Esophagus squamous epithelium (tissue), 4 donors: Measurements from ENCODE around the gene NUDT1.

Experiments
- POLR2A ChIP-seq, 4 donors: fragments of 450-650 bp; IDR thresholded peaks; one replicate each; pipeline ENCODE4 v1.6.1; 2017; ENCODE audit warnings: antibody characterized with exemption in 4 of 4, mild to moderate bottlenecking in 4 of 4, moderate library complexity in 3 of 4
- TF ChIP-seq, protein P1 (sequence below), 6 experiments: fragments of 450-650 bp in 4 of 6; fragments of 200-600 bp in 2 of 6; sonication (generic) in 2 of 6; IDR thresholded peaks; one replicate each; pipeline ENCODE4 v1.5.1; 2016 to 2019; ENCODE audit warnings: antibody characterized with exemption in 6 of 6, mild to moderate bottlenecking in 4 of 6, moderate library complexity in 4 of 6

DNA sequence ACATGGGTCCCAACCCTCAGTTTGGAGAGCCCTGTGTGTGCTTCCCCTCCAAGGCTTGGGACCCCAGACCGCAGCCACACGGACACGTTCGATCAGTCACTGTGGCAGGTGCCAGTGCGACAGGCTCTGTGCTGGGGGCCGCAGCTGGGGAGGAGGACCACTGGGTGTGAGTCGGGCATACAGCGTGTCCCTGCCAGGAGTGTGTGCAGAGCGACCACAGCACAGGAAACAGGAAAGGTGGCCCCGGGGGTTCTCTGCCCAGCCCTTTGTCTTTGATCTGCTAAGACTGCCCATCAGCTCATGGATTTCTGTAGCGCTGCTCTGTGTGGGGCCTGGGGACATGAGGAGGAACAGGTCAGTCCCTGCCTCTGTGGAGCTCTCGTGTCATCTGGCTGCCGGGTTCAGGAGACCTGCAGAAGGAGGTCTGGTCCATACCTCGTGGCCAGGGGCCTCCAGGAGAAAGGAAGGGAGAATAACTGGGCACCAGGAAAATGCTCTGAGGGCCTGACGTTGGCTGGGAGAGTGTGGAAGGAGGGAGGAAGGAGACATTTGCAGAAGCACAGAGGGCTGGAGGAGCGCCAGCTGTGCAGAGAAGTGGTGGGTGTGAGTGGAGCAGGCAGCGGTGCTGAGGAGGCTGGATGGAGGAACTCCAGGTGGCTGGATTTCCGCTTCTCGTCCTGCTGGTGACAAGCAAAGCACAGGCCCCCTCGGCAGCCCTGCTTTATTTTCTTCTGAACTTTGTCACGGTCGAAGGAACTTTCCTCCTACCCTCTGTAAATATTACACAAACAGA lies 4.1 kb downstream of the NUDT1 start:
- TF ChIP-seq, protein P1, sequence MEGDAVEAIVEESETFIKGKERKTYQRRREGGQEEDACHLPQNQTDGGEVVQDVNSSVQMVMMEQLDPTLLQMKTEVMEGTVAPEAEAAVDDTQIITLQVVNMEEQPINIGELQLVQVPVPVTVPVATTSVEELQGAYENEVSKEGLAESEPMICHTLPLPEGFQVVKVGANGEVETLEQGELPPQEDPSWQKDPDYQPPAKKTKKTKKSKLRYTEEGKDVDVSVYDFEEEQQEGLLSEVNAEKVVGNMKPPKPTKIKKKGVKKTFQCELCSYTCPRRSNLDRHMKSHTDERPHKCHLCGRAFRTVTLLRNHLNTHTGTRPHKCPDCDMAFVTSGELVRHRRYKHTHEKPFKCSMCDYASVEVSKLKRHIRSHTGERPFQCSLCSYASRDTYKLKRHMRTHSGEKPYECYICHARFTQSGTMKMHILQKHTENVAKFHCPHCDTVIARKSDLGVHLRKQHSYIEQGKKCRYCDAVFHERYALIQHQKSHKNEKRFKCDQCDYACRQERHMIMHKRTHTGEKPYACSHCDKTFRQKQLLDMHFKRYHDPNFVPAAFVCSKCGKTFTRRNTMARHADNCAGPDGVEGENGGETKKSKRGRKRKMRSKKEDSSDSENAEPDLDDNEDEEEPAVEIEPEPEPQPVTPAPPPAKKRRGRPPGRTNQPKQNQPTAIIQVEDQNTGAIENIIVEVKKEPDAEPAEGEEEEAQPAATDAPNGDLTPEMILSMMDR (IDR thresholded peaks at IDR 0.05) = no peak
- TF ChIP-seq POLR2A (IDR thresholded peaks at IDR 0.05) = no peak
